H9 (cell line): ENCODE results near the gene WARS2. TPM values are rescaled to one million over a fixed set of nuclear protein-coding genes. Genes with fewer than 3 reads are reported as not detected.

ENCODE experiments used
- DNase-seq: peaks from one replicate; pipeline ENCODE4 v3.0.0-alpha.2; 2017
- H2AFZ ChIP-seq: one replicate; pipeline ENCODE4 v1.6.1; 2013; ENCODE audit warnings: mild to moderate bottlenecking, low read length, control low read depth, moderate library complexity
- H2AK5ac ChIP-seq: 2 replicates; pipeline ENCODE4 v1.6.1; 2013; ENCODE audit warnings: low read length, control low read depth, mixed read lengths; ENCODE audit not compliant: insufficient read length
- H2BK120ac ChIP-seq: one replicate; pipeline ENCODE4 v1.6.1; 2013; ENCODE audit warnings: low read depth, mild to moderate bottlenecking, low read length, control low read depth, inconsistent platforms; ENCODE audit not compliant: poor library complexity, severe bottlenecking
- H2BK12ac ChIP-seq: 2 replicates; pipeline ENCODE4 v1.6.1; 2013; ENCODE audit warnings: low read length, control low read depth, mixed read lengths, low read depth; ENCODE audit not compliant: insufficient read length
- H2BK15ac ChIP-seq: 2 replicates; pipeline ENCODE4 v1.6.1; 2013; ENCODE audit warnings: low read depth, low read length, control low read depth
- H2BK20ac ChIP-seq: one replicate; pipeline ENCODE4 v1.6.1; 2013; ENCODE audit warnings: low read depth, mild to moderate bottlenecking, low read length, control low read depth, inconsistent platforms; ENCODE audit not compliant: poor library complexity, severe bottlenecking
- H2BK5ac ChIP-seq: 2 replicates; pipeline ENCODE4 v1.6.1; 2013; ENCODE audit warnings: low read length, control low read depth, mixed read lengths; ENCODE audit not compliant: insufficient read length
- H3K14ac ChIP-seq: 2 replicates; pipeline ENCODE4 v1.6.1; 2013; ENCODE audit warnings: low read length, control low read depth; ENCODE audit not compliant: insufficient read depth
- H3K18ac ChIP-seq: 2 replicates; pipeline ENCODE4 v1.6.1; 2013; ENCODE audit warnings: low read depth, mild to moderate bottlenecking, mixed read lengths, low read length, control low read depth; ENCODE audit not compliant: insufficient read length
- H3K23ac ChIP-seq: 2 replicates; pipeline ENCODE4 v1.6.1; 2013; ENCODE audit warnings: low read length, control low read depth, mixed read lengths, low read depth; ENCODE audit not compliant: insufficient read length
- H3K23me2 ChIP-seq: 2 replicates; pipeline ENCODE4 v1.6.1; 2013; ENCODE audit warnings: low read depth, mild to moderate bottlenecking, mixed read lengths, low read length, control low read depth; ENCODE audit not compliant: insufficient read length, poor library complexity, severe bottlenecking
- H3K27ac ChIP-seq: 2 replicates; pipeline ENCODE4 v1.5.1; 2013; ENCODE audit warnings: low read length, control low read depth, mixed read lengths, low read depth; ENCODE audit not compliant: insufficient read length
- H3K27me3 ChIP-seq: 2 replicates; pipeline ENCODE4 v1.6.1; 2013; ENCODE audit warnings: low read length, control low read depth, inconsistent platforms; ENCODE audit not compliant: insufficient read depth
- H3K4ac ChIP-seq: 2 replicates; pipeline ENCODE4 v1.6.1; 2013; ENCODE audit warnings: low read depth, mild to moderate bottlenecking, control low read depth, inconsistent platforms, low read length, moderate library complexity
- H3K4me1 ChIP-seq: 2 replicates; pipeline ENCODE4 v1.6.1; 2013; ENCODE audit warnings: low read length, control low read depth, inconsistent platforms; ENCODE audit not compliant: insufficient read depth
- H3K4me2 ChIP-seq: 2 replicates; pipeline ENCODE4 v1.6.1; 2013; ENCODE audit warnings: low read length, control low read depth, mixed read lengths; ENCODE audit not compliant: insufficient read length, insufficient read depth
- H3K56ac ChIP-seq: 2 replicates; pipeline ENCODE4 v1.6.1; 2013; ENCODE audit warnings: low read depth, mild to moderate bottlenecking, mixed read lengths, low read length, control low read depth; ENCODE audit not compliant: insufficient read length
- H3K79me1 ChIP-seq: 2 replicates; pipeline ENCODE4 v1.6.1; 2013; ENCODE audit warnings: low read depth, mild to moderate bottlenecking, moderate library complexity, low read length, control low read depth, inconsistent platforms; ENCODE audit not compliant: insufficient read depth, poor library complexity, severe bottlenecking
- H3K79me2 ChIP-seq: 2 replicates; pipeline ENCODE4 v1.6.1; 2013; ENCODE audit warnings: low read length, control low read depth, inconsistent platforms; ENCODE audit not compliant: insufficient read depth
- H3K9ac ChIP-seq: 2 replicates; pipeline ENCODE4 v1.6.1; 2013; ENCODE audit warnings: low read length, control low read depth, mixed read lengths; ENCODE audit not compliant: insufficient read length; ENCODE audit errors: extremely low read depth
- H3K9me3 ChIP-seq: one replicate; pipeline ENCODE4 v1.6.1; 2013; ENCODE audit warnings: low read depth, low read length, inconsistent platforms; ENCODE audit not compliant: control insufficient read depth
- H3T11ph ChIP-seq: one replicate; pipeline ENCODE4 v1.6.1; 2013; ENCODE audit warnings: mild to moderate bottlenecking, low read length, control low read depth, inconsistent platforms
- H4K20me1 ChIP-seq: one replicate; pipeline ENCODE4 v1.6.1; 2013; ENCODE audit not compliant: control insufficient read depth, insufficient read length, insufficient read depth
- H4K5ac ChIP-seq: 2 replicates; pipeline ENCODE4 v1.6.1; 2013; ENCODE audit warnings: low read depth, mild to moderate bottlenecking, mixed read lengths, low read length, control low read depth; ENCODE audit not compliant: insufficient read length
- H4K8ac ChIP-seq: replicated peaks from 2 replicates; pipeline ENCODE4 v1.6.1; 2013; ENCODE audit warnings: low read length, control low read depth, mixed read lengths, low read depth; ENCODE audit not compliant: insufficient read length
- H4K91ac ChIP-seq: 2 replicates; pipeline ENCODE4 v1.6.1; 2013; ENCODE audit warnings: low read depth, mild to moderate bottlenecking, moderate library complexity, mixed read lengths, low read length, control low read depth; ENCODE audit not compliant: insufficient read length
- H3K27ac Mint-ChIP-seq, 3 experiments: 2 replicates in 2 of 3; 3 replicates in 1 of 3; pipeline ENCODE4 v1.8.0; 2020 to 2021; ENCODE audit warnings: mixed read lengths in 3 of 3, mild to moderate bottlenecking in 1 of 3, moderate library complexity in 1 of 3
- H3K27me3 Mint-ChIP-seq: 2 replicates; pipeline ENCODE4 v1.8.0; 2021; ENCODE audit warnings: low read depth, mild to moderate bottlenecking, moderate library complexity, mixed read lengths
- H3K36me3 Mint-ChIP-seq, 3 experiments: 2 replicates in 2 of 3; 3 replicates in 1 of 3; pipeline ENCODE4 v1.8.0; 2020 to 2021; ENCODE audit warnings: low read depth in 3 of 3, mixed read lengths in 3 of 3; ENCODE audit not compliant: insufficient read depth in 1 of 3
- H3K4me1 Mint-ChIP-seq, 2 experiments: 2 replicates each; pipeline ENCODE4 v1.8.0; 2020; ENCODE audit warnings: mixed read lengths in 2 of 2
- H3K4me3 Mint-ChIP-seq, 2 experiments: 2 replicates in 1 of 2; 3 replicates in 1 of 2; pipeline ENCODE4 v1.8.0; 2020 to 2021; ENCODE audit warnings: mild to moderate bottlenecking in 2 of 2, mixed read lengths in 2 of 2, moderate library complexity in 1 of 2
- H3K9me3 Mint-ChIP-seq, 2 experiments: 2 replicates in 1 of 2; 3 replicates in 1 of 2; pipeline ENCODE4 v1.8.0; 2020; ENCODE audit warnings: mild to moderate bottlenecking in 2 of 2, mixed read lengths in 2 of 2, moderate library complexity in 1 of 2
- CTCF ChIP-seq: fragments of 200-600 bp; sonication (generic); conservative IDR thresholded peaks from 3 replicates; pipeline ENCODE4 v1.8.0; 2021; ENCODE audit warnings: antibody characterized with exemption, mild to moderate bottlenecking
- WGBS: extraction: QIAGEN DNeasy Blood & Tissue Kit; methylation state at CpG from one replicate; pipeline ENCODE4 v1.1.7; 2013; ENCODE audit warnings: missing lambda C conversion rate, low lambda C conversion rate, mixed read lengths; ENCODE audit not compliant: insufficient read length; ENCODE audit errors: extremely low coverage; 5-methylcytosine and 5-hydroxymethylcytosine counted together
- total RNA-seq: library from RNA; stranded (reverse); gene quantifications from 2 replicates; pipeline ENCODE4 v1.2.1, GENCODE V29; 2021

Gene WARS2
- total RNA-seq, 1 experiment from 2014 or later: 9.7 TPM

GRCh38 chr1:119083980-119084379 is 56.5 kb downstream of the WARS2 start:
- Histone ChIP-seq H3K27ac (no peak overlapping the region), H2BK5ac (no peak overlapping the region), H2AFZ (no peak overlapping the region), H3T11ph (no peak overlapping the region), H3K9ac (no peak overlapping the region), H4K20me1 (no peaks in the 10 kb centered on the region), H2BK12ac (no peak overlapping the region), H3K9me3 (no peaks in the 10 kb centered on the region), H2BK15ac (no peak overlapping the region), H3K4me2 (no peak overlapping the region), H3K56ac (no peak overlapping the region), H3K27me3 (no peaks in the 10 kb centered on the region), H3K14ac (no peak overlapping the region), H3K4me1 (no peaks in the 10 kb centered on the region), H3K4ac (no peak overlapping the region), H3K23ac (no peak overlapping the region), H2AK5ac (no peak overlapping the region), H4K5ac (no peak overlapping the region), H4K8ac (no peak overlapping the region), H3K79me2 (no peaks in the 10 kb centered on the region), H4K91ac (no peak overlapping the region), H3K79me1 (no peaks in the 10 kb centered on the region), H3K18ac (no peak overlapping the region), H2BK20ac (no peak overlapping the region), H3K23me2 (no peaks in the 10 kb centered on the region), H2BK120ac (no peak overlapping the region)
- H3K36me3 Mint-ChIP-seq: no peaks in the 10 kb centered on the region; a peak in 1 of 7 replicates
- H3K4me1 Mint-ChIP-seq: peaks cover 27 to 28% of the 10 kb centered on the region in 2 experiments
- no peak overlapping the region for H3K27ac Mint-ChIP-seq
- no peaks in the 10 kb centered on the region for H3K9me3 Mint-ChIP-seq
- WGBS: no CpG with 5 or more reads among the region's 6 CpGs
- TF ChIP-seq CTCF: no peak
- no peak overlapping the region for H3K4me3 Mint-ChIP-seq
- no peaks in the 10 kb centered on the region for H3K27me3 Mint-ChIP-seq
- no peak for DNase-seq
